ENCODE results near the gene MCC. TPM values are rescaled to one million over a fixed set of nuclear protein-coding genes. Genes with fewer than 3 reads are reported as not detected.

Gene MCC
- total RNA-seq, 1 experiment from 2014 or later = 23.5 TPM

GRCh38 chr5:113245427-113246225 is 242.6 kb downstream of the MCC start:
- ChIA-PET CTCF (no interaction called here), POLR2A (no interaction called here)
- no peak for TF ChIP-seq USF1 (CRISPR knock-in tag; IDR thresholded peaks at IDR 0.05)
- Mint-ChIP-seq H3K4me3 (no peak overlapping the region), H3K9me3 (no peaks in the 10 kb centered on the region), H3K27me3 (ENCODE audit: low read depth) (no peaks in the 10 kb centered on the region), H3K4me1 (peaks cover 46% of the 10 kb centered on the region), H3K27ac (peak overlapping the region; percentile 84), H3K36me3 (no peaks in the 10 kb centered on the region)
- no peak for DNase-seq (ENCODE audit: low spot score)
- ATAC-seq = peak; percentile 70

- ATAC-seq = peak; percentile 8; the same call in 1 of the 2 replicates
- TF ChIP-seq IRF2 (CRISPR knock-in tag; IDR thresholded peaks at IDR 0.05; ENCODE audit: borderline replicate concordance, low read depth) (no peak), ZBTB43 (CRISPR knock-in tag; IDR thresholded peaks at IDR 0.05) (no peak)
- Mint-ChIP-seq H3K27ac (no peak overlapping the region), H3K4me1 (peaks cover 42% of the 10 kb centered on the region), H3K36me3 (no peaks in the 10 kb centered on the region), H3K27me3 (ENCODE audit: low read depth) (no peaks in the 10 kb centered on the region), H3K9me3 (no peaks in the 10 kb centered on the region), H3K4me3 (no peak overlapping the region)
- ChIA-PET CTCF (interaction anchor here (0.6 to 0.7 kb wide), 3 partner anchors 16 to 367 kb away, joined by 3 read pairs; no protein-coding TSS in a partner anchor), POLR2A (interaction anchor here (0.7 kb wide), 1 partner anchor 889 kb away, joined by 6 read pairs; no protein-coding TSS in a partner anchor)
- DNase-seq (ENCODE audit: low spot score) = no peak
Measured at GRCh38 chr5:113244966-113245365, 243.3 kb downstream of the MCC start.

- H3K9me3 Mint-ChIP-seq = no peaks in the 10 kb centered on the region
- ATAC-seq (no peak), DNase-seq (ENCODE audit: low spot score) (no peak)
- TF ChIP-seq E2F1 (CRISPR knock-in tag; IDR thresholded peaks at IDR 0.05) (no peak), NFE2L1 (CRISPR knock-in tag; IDR thresholded peaks at IDR 0.05) (no peak)
- H3K27ac Mint-ChIP-seq = no peak overlapping the region
- H3K27me3 Mint-ChIP-seq (ENCODE audit: low read depth) = no peaks in the 10 kb centered on the region
- POLR2A ChIA-PET = no interaction called here
- H3K36me3 Mint-ChIP-seq = no peaks in the 10 kb centered on the region
- peaks cover 53% of the 10 kb centered on the region for H3K4me1 Mint-ChIP-seq
- CTCF ChIA-PET = no interaction called here
- H3K4me3 Mint-ChIP-seq = no peak overlapping the region
Measured at GRCh38 chr5:113243349-113243664, 244.9 kb downstream of the MCC start.

- 0 out of 2 replicates have a peak overlapping the region, but pooled peaks have one; percentile 0 for H3K27ac Mint-ChIP-seq
- no peaks in the 10 kb centered on the region for H3K27me3 Mint-ChIP-seq (ENCODE audit: low read depth)
- ChIA-PET POLR2A (no interaction called here), CTCF (no interaction called here)
- no peaks in the 10 kb centered on the region for H3K9me3 Mint-ChIP-seq
- no peak for DNase-seq (ENCODE audit: low spot score)
- H3K4me1 Mint-ChIP-seq = peaks cover 57% of the 10 kb centered on the region
- no peak for TF ChIP-seq KAT7 (CRISPR knock-in tag; IDR thresholded peaks at IDR 0.05; ENCODE audit: borderline replicate concordance)
- no peak for TF ChIP-seq ZBTB43 (CRISPR knock-in tag; IDR thresholded peaks at IDR 0.05)
- no peak for TF ChIP-seq ZNF512 (CRISPR knock-in tag; IDR thresholded peaks at IDR 0.05; ENCODE audit: borderline replicate concordance)
- no peak for TF ChIP-seq FOXP1 (CRISPR knock-in tag; IDR thresholded peaks at IDR 0.05; ENCODE audit: borderline replicate concordance)
- TF ChIP-seq NR1H2 (CRISPR knock-in tag; IDR thresholded peaks at IDR 0.05) = no peak
- TF ChIP-seq ATF2 (CRISPR knock-in tag; IDR thresholded peaks at IDR 0.05; ENCODE audit: borderline replicate concordance, low read depth) = no peak
- no peak for TF ChIP-seq TEAD1 (CRISPR knock-in tag; IDR thresholded peaks at IDR 0.05)
- no peak for TF ChIP-seq ZMAT4 (CRISPR knock-in tag; IDR thresholded peaks at IDR 0.05)
- no peak for TF ChIP-seq PRDM15 (CRISPR knock-in tag; IDR thresholded peaks at IDR 0.05)
- H3K36me3 Mint-ChIP-seq = no peaks in the 10 kb centered on the region
- no peak for ATAC-seq
- H3K4me3 Mint-ChIP-seq = no peak overlapping the region
Measured at GRCh38 chr5:113242481-113243348, 245.5 kb downstream of the MCC start.
